GM19397 (cell line): ENCODE data around the gene OCA2.
"Not testable (repeated sequence)": the region's sequence is repeated elsewhere in the genome, so short reads cannot be mapped to it uniquely, and the experiment has no call there.

ENCODE experiments used
- ATAC-seq: cut with Tn5 transposase; IDR thresholded peaks from one replicate; pipeline ENCODE4 v1.9.1; 2021; ENCODE audit warnings: mild to moderate bottlenecking, moderate library complexity; ENCODE audit not compliant: unreplicated experiment

OCA2 gene

DNA sequence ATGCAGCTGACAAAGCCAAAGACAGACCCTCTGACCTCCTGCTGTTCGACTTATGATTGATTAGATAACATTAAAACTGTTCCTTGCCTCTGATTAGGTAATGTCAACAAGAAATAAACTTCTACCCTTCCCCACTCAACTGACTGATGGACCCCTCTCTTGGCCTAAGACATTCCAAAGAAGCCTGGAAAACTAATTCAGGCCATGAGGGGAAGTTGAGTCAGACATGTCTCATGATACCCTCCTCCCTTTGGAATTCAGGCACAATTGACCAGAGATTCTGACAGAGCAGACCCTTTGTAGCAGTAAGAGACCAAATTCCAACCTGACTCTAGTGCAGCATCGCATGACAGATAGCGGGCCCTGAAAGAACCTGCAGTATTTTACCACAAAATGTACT lies 354.5 kb downstream of the OCA2 start:
- ATAC-seq = no peak

DNA sequence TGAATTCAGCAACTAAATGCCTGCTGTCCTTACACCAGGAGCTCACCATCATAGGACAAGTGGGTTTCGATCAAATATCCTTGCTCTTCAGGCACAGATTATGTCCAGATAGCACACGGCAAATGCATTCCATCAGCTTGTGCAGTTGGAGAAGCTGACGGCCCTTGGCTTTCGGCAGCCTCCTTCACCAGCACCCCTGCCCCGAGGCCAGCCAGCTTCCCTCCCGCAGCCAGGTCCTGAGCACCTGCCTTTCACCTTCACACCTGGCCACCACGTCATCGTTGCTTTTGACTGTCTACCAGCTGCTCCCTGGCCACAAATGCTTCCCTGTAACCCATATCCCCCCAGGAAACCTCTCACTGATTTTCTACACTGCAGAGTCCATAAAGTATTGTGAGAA lies 355.5 kb downstream of the OCA2 start:
- ATAC-seq = no peak

DNA sequence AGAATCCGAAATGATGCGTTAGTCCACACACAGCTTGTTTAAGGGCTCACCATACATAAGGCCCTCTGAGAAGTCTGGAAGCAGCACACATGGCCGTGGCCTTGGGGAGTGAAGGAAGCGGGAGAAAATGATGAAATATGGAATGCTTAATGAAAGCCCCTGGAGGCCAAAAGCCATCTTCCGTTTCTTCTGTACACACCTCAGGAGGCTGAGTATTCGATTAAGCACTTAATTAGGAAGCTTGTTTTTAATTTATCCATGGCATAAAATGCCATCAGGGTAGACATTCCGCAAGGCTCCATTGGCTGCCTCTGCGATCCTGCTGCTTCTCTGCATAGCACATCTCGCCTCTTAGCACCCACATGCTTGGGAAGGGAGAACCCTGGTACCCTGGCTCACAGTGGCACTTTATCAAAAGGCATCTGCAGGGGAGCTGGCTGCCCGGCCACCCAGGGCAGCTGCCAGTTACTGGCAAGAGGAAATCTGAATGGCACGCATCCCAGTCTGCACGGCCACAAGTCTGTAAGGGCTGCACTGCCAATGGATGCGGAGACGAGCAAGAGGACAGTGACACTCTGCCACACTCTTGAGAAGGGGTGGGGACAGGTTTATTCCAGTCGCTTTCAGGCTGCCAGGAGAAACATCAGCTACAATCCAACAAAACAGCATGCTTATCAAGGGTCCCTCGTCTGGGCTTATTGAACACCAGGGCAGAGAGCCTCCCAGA lies 356.2 kb downstream of the OCA2 start:
- no peak for ATAC-seq

- ATAC-seq = no peak
These were observed 357.8 kb downstream of the OCA2 start for GRCh38 chr15:27741226-27741860.

DNA sequence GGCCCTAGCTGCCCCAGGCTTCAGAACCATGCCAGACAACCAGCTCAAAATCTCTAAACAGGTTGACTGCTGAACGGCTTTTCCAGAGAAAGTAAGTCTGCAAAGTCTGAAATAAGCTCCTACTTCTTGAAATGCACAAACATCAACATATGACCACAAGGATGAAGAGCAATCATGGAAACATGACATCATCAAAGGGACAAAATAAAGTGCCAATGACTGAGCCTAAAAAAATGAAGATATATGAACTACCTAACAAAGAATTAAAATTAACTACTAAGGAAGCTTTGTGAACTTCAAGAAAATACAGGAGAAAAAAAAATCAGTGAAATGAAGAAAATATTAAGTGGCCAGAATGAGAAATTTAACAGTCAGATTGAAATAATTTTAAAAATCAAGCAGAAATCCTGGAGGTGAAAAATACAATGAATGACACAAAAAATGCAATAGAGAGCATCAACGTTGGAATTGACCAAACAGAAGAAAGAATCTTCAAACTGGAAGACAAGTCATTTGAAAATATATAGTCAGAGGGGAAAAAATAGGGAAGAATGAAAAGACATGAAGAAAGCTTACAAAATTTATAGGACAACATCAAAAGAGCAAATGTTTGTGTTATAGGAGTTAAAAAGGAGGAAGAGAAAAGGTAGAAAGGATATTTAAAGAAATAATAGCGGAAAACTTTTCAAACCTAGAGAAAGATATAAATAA lies 364.2 kb downstream of the OCA2 start:
- ATAC-seq = no peak

GRCh38 chr15:27731776-27732175 lies 367.3 kb downstream of the OCA2 start:
- ATAC-seq = no peak

DNA sequence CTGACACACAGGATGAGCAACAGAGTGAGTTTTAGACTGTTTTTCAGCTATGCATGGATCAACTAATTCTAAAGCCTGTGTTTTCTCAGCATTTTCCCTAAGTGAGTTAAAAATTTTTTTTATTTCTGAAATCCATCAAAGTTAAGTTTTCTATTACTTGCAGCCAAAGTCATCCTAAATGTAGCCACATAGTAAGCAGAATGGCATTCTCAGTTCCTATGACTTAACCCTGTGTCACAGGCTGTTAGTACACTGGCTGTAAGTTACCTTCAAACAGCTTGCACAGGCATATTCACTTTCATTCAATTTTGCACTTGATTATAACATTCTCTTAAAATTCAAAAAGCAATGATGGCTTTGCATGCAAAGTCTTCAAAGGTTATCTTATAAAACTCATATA lies 368.2 kb downstream of the OCA2 start:
- no peak for ATAC-seq

GRCh38 chr15:27725731-27726130 lies 373.4 kb downstream of the OCA2 start:
- no peak for ATAC-seq

DNA sequence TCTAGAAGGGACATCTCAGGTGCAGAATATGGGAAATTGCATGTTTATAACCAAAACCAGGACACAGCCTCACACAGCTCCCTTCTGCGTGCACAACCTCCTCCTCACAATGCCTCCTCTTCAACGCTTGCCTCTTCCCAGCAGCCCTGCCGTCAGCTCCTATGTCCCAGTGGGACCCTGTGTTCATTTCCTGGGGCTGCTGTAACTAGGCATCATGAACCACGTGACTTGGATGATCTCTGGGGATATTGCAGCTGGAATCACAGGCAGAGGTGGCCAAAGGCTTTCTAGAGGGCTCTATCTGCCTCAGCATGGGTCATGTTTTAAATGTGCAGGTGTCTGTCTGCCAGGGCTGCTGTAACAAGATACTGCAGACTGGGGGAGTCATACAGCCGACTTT lies 375.3 kb downstream of the OCA2 start:
- ATAC-seq = no peak

DNA sequence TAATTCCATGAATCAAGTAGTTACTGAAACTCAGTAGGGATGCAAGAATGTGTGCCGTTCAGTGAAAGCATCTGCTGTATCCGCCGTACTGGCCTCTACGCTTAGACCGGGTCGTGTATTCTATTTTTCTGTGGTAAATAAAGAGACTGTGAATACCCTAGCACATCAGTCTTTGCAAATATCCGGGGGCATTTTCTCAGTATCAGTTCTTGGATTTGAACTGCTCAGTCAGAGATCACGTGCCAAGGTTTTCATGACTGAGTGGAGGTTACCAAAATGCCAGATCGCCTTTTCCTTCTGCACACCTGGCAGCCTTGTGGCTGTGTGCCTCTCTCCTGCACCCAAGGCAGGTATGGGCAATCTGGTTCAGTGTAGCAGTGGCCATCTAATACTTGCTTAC lies 377.0 kb downstream of the OCA2 start:
- no peak for ATAC-seq

GRCh38 chr15:27714675-27715074 lies 384.4 kb downstream of the OCA2 start:
- ATAC-seq = no peak

DNA sequence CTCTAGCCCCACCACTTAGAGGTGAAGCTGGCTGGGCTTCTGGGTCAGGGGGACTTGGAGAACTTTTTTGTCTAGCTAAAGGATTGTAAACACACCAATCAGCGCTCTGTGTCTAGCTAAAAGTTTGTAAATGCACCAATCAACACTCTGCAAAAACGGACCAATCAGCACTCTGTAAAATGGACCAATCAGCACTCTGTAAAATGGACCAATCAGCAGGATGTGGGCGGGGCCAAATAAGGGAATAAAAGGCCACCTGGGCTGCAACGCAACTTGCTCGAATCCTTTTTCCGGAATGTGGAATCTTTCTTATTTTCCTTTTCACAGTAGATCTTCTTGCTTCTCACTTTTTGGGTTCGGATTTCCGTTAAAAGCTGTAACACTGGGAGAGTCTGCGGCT lies 385.3 kb downstream of the OCA2 start:
- ATAC-seq = not testable (repeated sequence)

- no peak for ATAC-seq
These were observed 391.9 kb downstream of the OCA2 start for GRCh38 chr15:27707257-27707656.

DNA sequence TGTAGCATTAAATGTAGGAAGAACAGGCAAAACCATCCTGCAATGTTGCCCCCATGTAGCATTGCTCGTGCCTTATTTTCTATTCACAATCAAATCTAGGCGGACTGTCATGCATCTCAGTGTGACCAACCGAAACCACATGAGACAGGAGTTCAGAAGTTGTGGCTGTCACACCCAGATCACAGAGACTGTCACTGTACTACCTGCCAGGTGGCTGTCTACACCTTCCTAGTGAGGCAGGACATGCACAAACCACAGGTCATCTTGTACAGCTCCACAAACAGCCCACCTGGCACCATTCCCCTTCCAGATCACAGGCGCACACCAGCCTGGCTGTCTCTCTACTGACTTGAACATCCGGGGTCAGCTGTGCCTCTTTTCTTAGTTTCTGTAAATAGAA lies 392.8 kb downstream of the OCA2 start:
- no peak for ATAC-seq

DNA sequence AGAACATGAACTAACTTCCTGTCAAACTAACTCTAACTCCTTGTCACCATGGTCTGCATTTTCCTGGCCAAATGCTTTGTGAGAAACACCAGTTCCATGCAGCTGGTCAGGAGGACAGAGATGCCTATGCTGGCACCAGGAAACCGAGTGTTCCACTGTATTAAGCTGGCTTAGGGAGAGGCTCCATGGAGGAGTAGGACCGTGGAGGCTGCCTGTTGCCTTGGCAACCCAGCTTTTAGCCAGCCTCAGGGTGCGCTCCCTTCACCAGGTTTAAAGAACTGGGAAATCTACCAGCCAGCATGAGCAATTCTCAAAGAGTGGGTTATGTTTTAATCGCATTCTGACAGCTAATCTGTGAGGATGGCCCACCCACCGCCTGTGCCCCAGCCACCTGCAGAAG lies 394.1 kb downstream of the OCA2 start:
- ATAC-seq = no peak
